Suprapubic skin (tissue), 4 donors: ENCODE results near the gene SEPTIN12. TPM values are rescaled to one million over a fixed set of nuclear protein-coding genes. Genes with fewer than 3 reads are reported as not detected.
A peak's percentile ranks its signal among the peaks of the same experiment; 100 is the strongest.

ENCODE experiments used
- DNase-seq, 2 donors: peaks; one replicate each; pipeline ENCODE4 v3.0.0-alpha.2; 2019; ENCODE audit warnings: low spot score in 2 of 2
- H3K27ac ChIP-seq: fragments of 200-600 bp; sonication (generic); one replicate; pipeline ENCODE4 v1.5.1; 2019
- H3K27me3 ChIP-seq: fragments of 200-600 bp; sonication (generic); one replicate; pipeline ENCODE4 v1.5.1; 2019
- H3K36me3 ChIP-seq: fragments of 200-600 bp; sonication (generic); one replicate; pipeline ENCODE4 v1.5.1; 2019
- H3K4me1 ChIP-seq: fragments of 200-600 bp; sonication (generic); one replicate; pipeline ENCODE4 v1.5.1; 2019
- H3K4me3 ChIP-seq: fragments of 200-600 bp; sonication (generic); one replicate; pipeline ENCODE4 v1.5.1; 2019; ENCODE audit warnings: mild to moderate bottlenecking
- H3K9me3 ChIP-seq: fragments of 200-600 bp; sonication (generic); one replicate; pipeline ENCODE4 v1.5.1; 2019
- EP300 ChIP-seq: sonication (generic); formaldehyde crosslinking; IDR thresholded peaks from one replicate; pipeline ENCODE4 v1.6.1; 2017; ENCODE audit warnings: antibody characterized with exemption
- POLR2A ChIP-seq, 2 donors: fragments of 450-650 bp; IDR thresholded peaks; one replicate each; pipeline ENCODE4 v1.6.1; 2017; ENCODE audit warnings: antibody characterized with exemption in 2 of 2, mild to moderate bottlenecking in 2 of 2, moderate library complexity in 2 of 2
- POLR2AphosphoS5 ChIP-seq, 3 donors: sonication (generic); formaldehyde crosslinking; IDR thresholded peaks; one replicate each; pipeline ENCODE4 v1.6.1; 2017; ENCODE audit warnings: antibody characterized with exemption in 3 of 3
- WGBS: methylation state at CpG from one replicate; pipeline ENCODE4 v1.1.5; 2018; 5-methylcytosine and 5-hydroxymethylcytosine counted together
- total RNA-seq, 4 donors: library from RNA; depleted of rRNA; stranded (reverse); fragments of >200 nt; gene quantifications; one replicate each; pipeline ENCODE4 v1.1.0, GENCODE V29; 2016
- TF ChIP-seq, protein P1 (sequence below), 2 donors: fragments of 200-600 bp in 1 of 2; fragments of 450-650 bp in 1 of 2; sonication (generic) in 1 of 2; IDR thresholded peaks; one replicate each; pipeline ENCODE4 v1.5.1; 2016 to 2019; ENCODE audit warnings: antibody characterized with exemption in 2 of 2, mild to moderate bottlenecking in 1 of 2, moderate library complexity in 1 of 2

The SEPTIN12 gene
- total RNA-seq, 4 donors from 2014 or later: not detected

DNA sequence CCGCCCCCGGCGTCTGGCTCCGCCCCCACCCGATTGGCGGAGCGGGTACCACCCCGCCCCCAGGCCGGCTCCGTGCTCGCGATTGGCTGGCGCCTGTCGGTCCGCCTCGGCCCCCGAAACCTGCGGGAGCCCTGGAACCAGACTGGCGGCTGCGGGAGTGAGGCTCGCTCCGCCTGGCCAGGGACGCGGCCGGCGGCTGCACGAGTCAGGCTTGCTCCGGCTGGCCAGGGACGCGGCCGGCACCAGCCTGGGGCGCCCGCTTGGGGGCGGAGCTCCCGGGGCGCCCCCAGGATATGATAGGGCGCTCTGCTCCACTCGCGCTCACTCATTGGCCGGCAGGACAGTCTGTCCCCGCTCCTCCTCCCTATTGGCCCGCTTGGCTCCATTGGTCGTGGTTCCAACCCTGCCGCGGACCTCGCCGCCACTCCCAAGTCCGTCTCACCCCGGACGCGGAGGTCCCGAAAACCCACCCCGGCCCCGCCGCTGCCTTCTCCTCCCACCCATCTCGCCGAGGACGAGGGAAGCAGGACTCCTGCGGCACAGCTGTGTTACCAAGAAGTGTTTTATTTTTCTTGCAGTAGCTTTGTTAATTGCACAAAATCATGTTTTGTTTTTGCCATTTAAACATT is 14.6 kb upstream of the SEPTIN12 start:
- Histone ChIP-seq H3K27me3 (no peaks in the 10 kb centered on the region), H3K27ac (peak overlapping the region; percentile 82), H3K4me3 (peak overlapping the region; percentile 93), H3K36me3 (peaks cover 49% of the 10 kb centered on the region), H3K9me3 (no peaks in the 10 kb centered on the region), H3K4me1 (peaks cover 29% of the 10 kb centered on the region)
- WGBS: 1% methylated on average over 35 of the region's 59 CpGs
- TF ChIP-seq, protein P1, sequence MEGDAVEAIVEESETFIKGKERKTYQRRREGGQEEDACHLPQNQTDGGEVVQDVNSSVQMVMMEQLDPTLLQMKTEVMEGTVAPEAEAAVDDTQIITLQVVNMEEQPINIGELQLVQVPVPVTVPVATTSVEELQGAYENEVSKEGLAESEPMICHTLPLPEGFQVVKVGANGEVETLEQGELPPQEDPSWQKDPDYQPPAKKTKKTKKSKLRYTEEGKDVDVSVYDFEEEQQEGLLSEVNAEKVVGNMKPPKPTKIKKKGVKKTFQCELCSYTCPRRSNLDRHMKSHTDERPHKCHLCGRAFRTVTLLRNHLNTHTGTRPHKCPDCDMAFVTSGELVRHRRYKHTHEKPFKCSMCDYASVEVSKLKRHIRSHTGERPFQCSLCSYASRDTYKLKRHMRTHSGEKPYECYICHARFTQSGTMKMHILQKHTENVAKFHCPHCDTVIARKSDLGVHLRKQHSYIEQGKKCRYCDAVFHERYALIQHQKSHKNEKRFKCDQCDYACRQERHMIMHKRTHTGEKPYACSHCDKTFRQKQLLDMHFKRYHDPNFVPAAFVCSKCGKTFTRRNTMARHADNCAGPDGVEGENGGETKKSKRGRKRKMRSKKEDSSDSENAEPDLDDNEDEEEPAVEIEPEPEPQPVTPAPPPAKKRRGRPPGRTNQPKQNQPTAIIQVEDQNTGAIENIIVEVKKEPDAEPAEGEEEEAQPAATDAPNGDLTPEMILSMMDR (IDR thresholded peaks at IDR 0.05): peak in 1 of 2 donors; percentile 26
- TF ChIP-seq POLR2AphosphoS5 (IDR thresholded peaks at IDR 0.05): no peak
- peak; percentile 93 to 97 for DNase-seq

DNA sequence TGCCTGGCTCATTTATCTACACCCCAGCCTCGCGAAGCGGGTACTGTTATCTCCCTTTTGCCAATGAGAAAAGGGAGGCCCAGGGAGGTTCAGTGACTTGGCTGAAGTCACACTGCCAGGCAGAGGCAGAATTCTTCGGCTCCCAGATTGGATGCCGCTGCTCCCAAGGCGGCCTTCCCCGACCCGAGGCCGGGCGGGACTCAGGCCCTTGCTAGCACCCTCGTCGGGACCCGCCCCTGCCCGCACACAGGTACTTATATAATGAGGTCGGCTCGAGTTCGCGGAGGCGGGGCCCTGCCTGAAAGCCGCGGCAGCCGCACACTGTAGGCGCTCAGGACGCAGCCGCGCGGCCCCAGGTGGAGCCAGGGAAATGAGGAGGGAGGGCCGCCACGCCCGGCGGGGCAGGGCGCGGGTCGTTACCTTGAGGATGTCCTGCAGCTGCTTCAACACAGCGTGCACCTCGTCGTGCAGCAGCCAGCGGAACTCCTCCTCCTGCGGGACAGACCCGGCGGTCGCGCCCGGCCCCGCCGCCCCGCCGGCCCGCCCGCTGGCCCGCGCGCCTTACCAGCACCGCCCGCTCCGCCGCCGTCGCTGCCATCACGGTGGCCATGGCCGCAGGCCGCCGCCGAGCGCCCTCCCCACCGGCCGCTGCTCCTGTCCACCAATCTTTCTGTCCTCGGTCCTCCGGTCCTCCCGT is 14.0 kb upstream of the SEPTIN12 start, which contains the start of gene ROGDI:
TSS of gene ROGDI (minus strand) at position 672 of the 697 bp plus-strand sequence. CDS start at position 610, 62 bp downstream.
- peaks cover 49% of the 10 kb centered on the region for H3K36me3 ChIP-seq
- no peaks in the 10 kb centered on the region for H3K27me3 ChIP-seq
- H3K4me1 ChIP-seq: peaks cover 29% of the 10 kb centered on the region
- no peaks in the 10 kb centered on the region for H3K9me3 ChIP-seq
- peak in 1 of 2 donors; percentile 89 for DNase-seq
- TF ChIP-seq EP300 (no peak), POLR2A (IDR thresholded peaks at IDR 0.05) (no peak), POLR2AphosphoS5 (IDR thresholded peaks at IDR 0.05) (no peak)
- peak within 1 kb of the TSS; percentile 82 for H3K27ac ChIP-seq
- 0% methylated on average over 32 of the region's 70 CpGs for WGBS
- peak within 1 kb of the TSS; percentile 93 for H3K4me3 ChIP-seq

DNA sequence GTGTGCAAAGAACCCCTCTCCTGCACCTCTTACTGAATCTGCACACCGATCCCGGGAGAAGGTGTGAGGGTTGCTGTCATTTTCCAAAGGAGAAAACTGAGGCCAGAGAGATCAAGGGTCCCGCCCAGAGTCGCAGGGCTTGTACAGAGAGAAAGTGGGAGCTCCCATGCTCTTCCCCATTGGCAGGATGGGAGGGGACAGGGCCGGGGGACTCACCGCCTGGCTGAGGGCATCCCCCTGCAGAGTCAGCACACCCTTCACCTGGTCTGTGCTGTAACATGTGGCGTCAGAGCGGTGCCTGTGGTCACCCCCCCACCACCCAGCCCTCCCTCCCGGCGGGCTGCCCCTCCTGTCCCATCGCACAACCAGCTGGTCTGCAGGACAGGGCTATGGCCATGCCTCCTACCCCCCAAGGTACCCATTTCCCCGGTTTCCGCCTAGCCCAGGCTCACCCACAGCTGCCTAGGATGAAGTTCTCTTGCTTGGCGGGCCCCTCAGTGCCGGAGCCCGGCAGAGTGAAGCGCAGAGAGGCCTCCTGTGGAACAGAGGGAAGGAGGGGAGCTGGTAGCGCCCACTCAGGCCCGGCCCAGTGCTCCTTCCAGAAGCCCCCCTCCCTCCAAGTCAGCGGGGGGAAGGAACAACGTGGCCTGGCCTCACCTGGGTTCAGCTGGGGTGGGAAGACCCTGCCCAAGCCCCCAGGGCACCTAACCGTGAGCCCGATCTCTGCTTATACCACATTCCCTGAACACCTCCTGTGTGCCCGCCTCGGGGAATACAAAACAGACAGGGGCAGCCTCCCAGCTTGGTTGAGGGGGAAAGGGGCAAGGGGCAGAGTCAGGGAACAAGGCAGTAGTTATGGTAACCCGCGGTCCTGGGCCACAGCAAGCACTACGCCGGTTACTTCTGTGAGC is 13.2 kb upstream of the SEPTIN12 start:
- Histone ChIP-seq H3K27me3 (no peaks in the 10 kb centered on the region), H3K27ac (peak overlapping the region; percentile 82), H3K4me3 (peak overlapping the region; percentile 93), H3K36me3 (peaks cover 45% of the 10 kb centered on the region), H3K4me1 (peaks cover 29% of the 10 kb centered on the region), H3K9me3 (no peaks in the 10 kb centered on the region)
- DNase-seq: no peak
- TF ChIP-seq POLR2AphosphoS5 (IDR thresholded peaks at IDR 0.05) (no peak), EP300 (no peak), POLR2A (IDR thresholded peaks at IDR 0.05) (no peak)
- TF ChIP-seq, protein P1 (IDR thresholded peaks at IDR 0.05): no peak
- 45% methylated on average over 15 of the region's 29 CpGs for WGBS

GRCh38 chr16:4800290-4801041 is 12.3 kb upstream of the SEPTIN12 start:
- no peaks in the 10 kb centered on the region for H3K9me3 ChIP-seq
- H3K36me3 ChIP-seq: peaks cover 37% of the 10 kb centered on the region
- no peaks in the 10 kb centered on the region for H3K27me3 ChIP-seq
- TF ChIP-seq, protein P1 (IDR thresholded peaks at IDR 0.05): no peak
- TF ChIP-seq POLR2A (IDR thresholded peaks at IDR 0.05) (no peak), POLR2AphosphoS5 (IDR thresholded peaks at IDR 0.05) (no peak), EP300 (no peak)
- H3K4me1 ChIP-seq: peaks cover 29% of the 10 kb centered on the region
- 72% methylated on average over 14 of the region's 17 CpGs for WGBS
- H3K4me3 ChIP-seq: no peak overlapping the region
- no peak overlapping the region for H3K27ac ChIP-seq
- DNase-seq: no peak

- Histone ChIP-seq H3K27me3 (no peaks in the 10 kb centered on the region), H3K4me3 (no peak overlapping the region), H3K36me3 (peaks cover 25% of the 10 kb centered on the region), H3K4me1 (peaks cover 29% of the 10 kb centered on the region), H3K27ac (no peak overlapping the region), H3K9me3 (no peaks in the 10 kb centered on the region)
- no peak for DNase-seq
- TF ChIP-seq EP300 (no peak), POLR2AphosphoS5 (IDR thresholded peaks at IDR 0.05) (no peak), POLR2A (IDR thresholded peaks at IDR 0.05) (no peak)
- TF ChIP-seq, protein P1 (IDR thresholded peaks at IDR 0.05): no peak
- 96% methylated on average over 8 of the region's 19 CpGs for WGBS
Observed at GRCh38 chr16:4799171-4799855, 11.2 kb upstream of the SEPTIN12 start.
